GM21423 (cell line): ENCODE measurements around the gene AGK.
"Not testable (repeated sequence)": the region's sequence is repeated elsewhere in the genome, so short reads cannot be mapped to it uniquely, and the experiment has no call there.

Source experiments
- ATAC-seq: cut with Tn5 transposase; IDR thresholded peaks from one replicate; pipeline ENCODE4 v1.9.1; 2021; ENCODE audit warnings: mild to moderate bottlenecking, moderate library complexity; ENCODE audit not compliant: unreplicated experiment

Gene AGK

DNA sequence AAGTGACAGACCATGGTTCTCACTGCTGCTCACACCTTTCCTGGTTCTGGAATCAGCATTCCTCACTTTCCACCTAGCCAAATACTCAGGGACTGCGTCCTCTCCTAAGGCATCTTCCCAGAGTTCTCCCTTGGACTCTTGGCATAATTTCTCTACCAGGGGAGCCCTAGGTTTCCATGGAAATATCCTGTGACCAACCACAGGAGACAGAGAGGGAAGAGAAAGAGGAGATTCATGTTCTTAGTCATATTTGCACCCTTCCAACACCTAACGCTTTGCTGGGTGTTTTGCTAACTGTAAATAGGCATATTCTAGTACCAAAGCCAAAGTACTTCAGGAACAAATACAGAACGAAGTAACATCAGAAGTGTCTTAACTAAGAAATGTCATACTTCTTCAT, 122.1 kb downstream of the AGK start:
- no peak for ATAC-seq

DNA sequence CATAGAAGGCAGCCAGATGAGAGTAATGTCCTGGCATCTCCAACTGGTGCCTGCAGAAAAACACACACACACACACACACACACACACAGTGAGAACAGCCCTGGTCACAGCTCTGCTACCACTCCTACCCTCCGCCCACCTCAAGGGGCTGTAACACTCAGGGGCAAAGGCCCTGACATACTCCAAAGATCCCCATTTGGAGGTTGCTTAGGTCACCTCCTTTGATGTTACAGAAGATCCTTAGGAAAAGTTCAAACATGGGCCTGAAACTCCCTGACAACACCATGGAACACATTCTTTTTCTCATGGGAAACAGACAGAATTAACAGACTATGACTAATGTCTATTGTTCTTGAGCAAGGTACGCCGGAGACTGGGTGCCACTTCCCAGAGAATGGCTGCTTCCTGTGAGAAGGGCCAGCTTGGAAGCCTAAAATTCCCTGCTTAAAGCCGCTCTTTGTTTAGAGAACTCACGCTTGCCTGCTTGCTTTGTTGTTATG, 123.0 kb downstream of the AGK start:
- no peak for ATAC-seq

DNA sequence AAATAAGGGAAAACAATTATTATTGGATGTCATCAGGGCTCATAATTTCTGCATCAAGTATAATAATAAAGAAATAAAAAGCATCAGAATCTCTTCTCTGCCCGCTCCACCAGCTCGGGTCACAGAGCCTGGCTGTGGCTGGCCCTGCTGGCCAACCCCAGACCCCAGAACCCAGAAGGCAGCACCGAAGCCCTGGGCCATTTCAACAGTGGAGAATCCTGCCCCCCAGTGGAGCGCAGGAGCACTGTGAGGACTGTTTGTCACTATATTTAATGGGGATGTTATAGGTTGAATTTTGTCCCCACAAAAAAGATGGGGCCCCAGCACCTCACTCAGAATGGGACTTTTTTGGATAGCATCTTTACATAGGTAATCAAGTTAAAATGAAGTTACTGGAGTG, 123.5 kb downstream of the AGK start:
- no peak for ATAC-seq

GRCh38 chr7:141675436-141676215, 124.4 kb downstream of the AGK start:
- ATAC-seq: no peak

- ATAC-seq: no peak
Observed at GRCh38 chr7:141676618-141677017, 125.4 kb downstream of the AGK start.

DNA sequence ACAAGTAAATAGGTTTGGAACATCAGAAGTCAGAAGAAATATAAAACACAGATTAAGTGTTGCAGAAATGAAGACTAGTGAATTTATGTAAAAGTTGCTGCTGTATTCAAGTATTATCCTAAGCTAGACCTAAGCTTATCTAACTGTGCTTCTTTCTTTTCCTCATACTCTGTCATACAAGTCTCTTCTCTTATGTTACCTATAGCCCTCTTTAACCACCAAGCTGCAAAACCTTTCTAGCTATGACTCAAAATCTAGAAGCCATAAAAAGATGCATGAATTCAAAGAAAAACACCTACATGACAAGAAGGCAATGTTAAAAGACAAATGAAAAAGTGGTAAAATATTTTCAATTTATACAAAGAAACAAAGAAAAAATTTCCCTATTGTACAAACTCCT, 127.8 kb downstream of the AGK start:
- ATAC-seq: no peak

GRCh38 chr7:141685285-141686023, 134.2 kb downstream of the AGK start:
- no peak for ATAC-seq

DNA sequence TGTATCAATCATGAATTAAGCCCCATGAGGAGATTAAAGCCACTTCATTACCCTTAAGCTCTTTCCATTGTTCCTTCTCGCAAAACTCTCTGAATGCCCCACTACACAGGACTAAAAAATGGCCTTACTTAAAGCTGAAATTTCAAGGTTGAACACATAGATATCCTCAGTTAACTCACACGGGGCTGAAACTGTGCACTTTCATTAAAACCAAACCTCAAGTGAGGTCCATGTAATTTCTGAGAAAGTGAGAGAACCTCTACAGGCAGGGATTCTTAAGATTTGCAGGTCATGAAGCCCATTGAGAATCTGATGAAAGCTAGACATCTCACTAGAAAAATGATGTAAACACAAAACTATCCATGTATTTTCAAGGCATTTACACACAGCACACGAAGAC, 134.9 kb downstream of the AGK start:
- no peak for ATAC-seq

GRCh38 chr7:141686670-141687069, 135.5 kb downstream of the AGK start:
- no peak for ATAC-seq

- ATAC-seq: no peak
Observed at GRCh38 chr7:141688043-141688442, 136.8 kb downstream of the AGK start.

DNA sequence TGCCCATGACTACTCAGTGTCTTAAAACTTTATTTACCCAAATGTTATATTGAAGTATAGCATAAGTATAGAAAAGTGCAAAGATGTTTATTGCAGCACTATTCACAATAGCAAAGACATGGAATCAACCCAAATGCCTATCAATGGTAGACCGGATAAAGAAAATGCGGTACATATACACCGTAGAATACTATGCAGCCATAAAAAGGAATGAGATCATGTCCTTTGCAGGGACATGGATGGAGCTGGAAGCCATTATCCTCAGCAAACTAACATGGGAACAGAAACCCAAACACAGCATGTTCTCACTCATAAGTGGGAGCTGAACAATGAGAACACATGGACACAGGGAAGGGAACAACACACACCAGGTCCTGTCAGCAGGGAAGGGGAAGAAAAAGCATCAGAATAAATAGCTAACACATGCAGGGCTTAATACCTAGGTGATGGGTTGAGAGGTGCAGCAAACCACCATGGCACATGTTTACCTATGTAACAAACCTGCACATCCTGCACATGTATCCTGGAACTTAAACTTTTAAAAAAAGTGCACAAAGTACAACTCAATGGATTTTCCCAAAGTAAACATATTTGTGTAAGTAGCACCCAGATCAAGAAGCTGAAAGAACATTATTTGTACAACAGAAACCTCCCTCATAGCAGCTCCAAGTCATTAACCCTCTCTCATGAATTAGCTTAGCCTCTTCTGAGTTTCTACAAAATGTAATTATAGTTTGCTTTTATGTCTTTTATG, 138.0 kb downstream of the AGK start:
- not testable (repeated sequence) for ATAC-seq

- no peak for ATAC-seq
Observed at GRCh38 chr7:141691540-141691939, 140.3 kb downstream of the AGK start.

GRCh38 chr7:141691961-141692360, 140.8 kb downstream of the AGK start:
- no peak for ATAC-seq

DNA sequence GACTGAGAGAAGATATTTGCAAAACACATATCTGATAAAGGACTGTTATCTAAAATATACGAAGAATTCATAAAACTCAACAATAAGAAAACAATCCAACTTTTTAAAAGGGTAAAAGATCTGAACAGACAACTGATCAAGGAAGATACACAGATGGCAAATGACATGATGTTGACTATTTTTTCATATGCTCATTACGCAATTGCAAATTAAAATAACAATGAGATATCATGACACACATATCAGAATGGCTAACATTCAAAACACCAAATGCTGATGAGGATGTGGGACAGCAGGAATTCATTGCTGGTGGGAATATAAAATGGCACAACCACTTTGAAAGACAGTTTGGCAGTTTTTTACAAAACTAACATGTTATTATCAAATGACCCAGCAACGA, 141.9 kb downstream of the AGK start:
- ATAC-seq: no peak

DNA sequence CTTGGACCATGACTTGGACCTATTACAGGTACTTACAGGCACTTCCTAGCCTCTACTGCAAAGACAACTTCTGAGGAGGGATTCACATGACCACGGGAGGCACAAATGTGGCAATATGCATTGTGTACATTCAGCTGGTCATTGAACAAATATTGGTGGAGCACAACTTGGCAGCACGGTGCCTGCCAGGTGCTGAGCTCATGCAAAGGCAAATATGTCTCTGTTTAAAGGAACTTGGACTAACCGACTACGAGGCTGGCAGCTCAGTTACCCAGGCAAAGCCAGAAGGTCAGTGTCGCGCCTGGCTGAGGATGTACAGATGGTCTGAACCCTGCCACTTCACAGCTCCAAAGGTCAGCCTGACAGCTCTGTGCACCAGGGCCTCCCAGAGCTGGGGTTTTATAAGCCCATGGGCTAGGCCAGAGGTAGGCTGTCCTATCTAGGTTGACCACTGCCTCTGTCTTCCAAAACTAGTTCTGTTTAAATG, 144.6 kb downstream of the AGK start:
- ATAC-seq: no peak

- no peak for ATAC-seq
Observed at GRCh38 chr7:141696348-141696747, 145.1 kb downstream of the AGK start.

- no peak for ATAC-seq
Observed at GRCh38 chr7:141697211-141697871, 146.1 kb downstream of the AGK start.

DNA sequence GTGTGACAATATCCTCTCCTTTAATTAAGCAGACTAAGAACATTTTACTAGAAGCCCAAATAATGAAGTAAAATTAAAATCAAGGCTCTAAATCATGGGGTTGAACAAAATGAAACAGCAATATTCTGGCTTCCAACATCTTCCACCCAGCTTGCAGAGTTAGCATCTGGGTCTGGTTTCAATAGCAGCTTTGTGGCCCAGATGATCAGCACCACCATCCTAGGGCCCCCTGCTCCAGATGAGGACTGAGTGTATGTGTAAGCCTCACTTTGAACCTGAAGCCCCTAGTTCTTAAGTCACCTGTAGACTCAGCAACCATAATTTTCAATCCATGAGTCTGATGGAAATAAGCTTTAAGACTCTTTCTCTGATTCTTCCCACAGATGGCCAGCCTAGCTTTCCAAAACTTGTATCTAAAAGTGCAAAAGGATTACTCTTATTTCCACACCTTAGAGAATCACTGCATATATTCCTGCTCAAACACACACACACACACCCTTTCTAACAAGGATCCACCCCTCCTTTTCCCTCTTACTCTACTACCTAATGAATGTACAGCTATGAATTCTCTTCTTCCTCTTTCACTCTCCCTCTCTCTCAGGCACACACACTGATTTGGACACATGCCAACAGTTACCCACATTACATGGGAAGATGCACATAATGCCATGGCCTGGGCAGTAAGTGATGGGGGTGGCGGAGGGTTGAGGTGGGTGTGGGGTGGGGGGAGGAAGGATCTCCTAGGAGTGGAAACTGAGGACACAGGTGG, 147.2 kb downstream of the AGK start:
- ATAC-seq: no peak

GRCh38 chr7:141699860-141700259, 148.7 kb downstream of the AGK start:
- ATAC-seq: no peak

DNA sequence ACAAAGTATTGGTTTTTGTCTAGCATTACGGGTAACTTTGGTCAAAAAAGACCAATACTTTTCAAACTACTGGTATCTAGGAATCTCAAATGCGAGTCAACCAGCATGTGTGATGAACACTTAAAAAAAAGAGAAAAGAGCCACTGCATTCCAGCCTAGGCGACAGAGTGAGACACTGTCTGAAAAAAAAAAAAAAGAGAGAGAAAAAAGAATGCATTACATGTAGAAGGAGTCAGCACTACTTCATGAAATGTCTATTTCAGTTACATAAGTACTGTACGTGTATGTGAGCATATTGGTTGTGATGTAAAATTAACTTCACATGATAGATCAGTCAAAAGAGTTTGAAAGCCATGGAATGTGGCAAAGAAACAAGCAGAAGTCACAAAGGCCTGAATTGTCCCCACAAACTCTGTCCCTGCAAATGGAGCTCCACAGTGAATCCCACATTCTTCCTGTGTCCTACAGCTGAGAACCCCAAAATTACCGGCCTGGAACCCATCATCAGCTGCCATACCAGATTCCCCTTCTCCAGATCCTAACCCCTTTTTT, 149.2 kb downstream of the AGK start:
- ATAC-seq: no peak
